Pons (tissue), 1 donor: ENCODE results near the gene RIC8A.
"Not testable (repeated sequence)": the region's sequence is repeated elsewhere in the genome, so short reads cannot be mapped to it uniquely, and the experiment has no call there.

Experiments used
- DNase-seq: peaks from one replicate; pipeline ENCODE4 v3.0.0-alpha.2; 2016; ENCODE audit warnings: low spot score

RIC8A gene

GRCh38 chr11:218815-219593 is 11.5 kb downstream of the RIC8A start:
- DNase-seq = no peak

GRCh38 chr11:220641-221215 is 13.2 kb downstream of the RIC8A start:
- not testable (repeated sequence) for DNase-seq

- DNase-seq = no peak
These were observed 14.0 kb downstream of the RIC8A start for GRCh38 chr11:221539-221938.

GRCh38 chr11:221998-222789 is 14.7 kb downstream of the RIC8A start:
- no peak for DNase-seq

GRCh38 chr11:223026-223789 is 15.7 kb downstream of the RIC8A start:
- DNase-seq = no peak

GRCh38 chr11:223884-224283 is 16.4 kb downstream of the RIC8A start:
- no peak for DNase-seq

- no peak for DNase-seq
These were observed 16.9 kb downstream of the RIC8A start for GRCh38 chr11:224424-224823.

- DNase-seq = no peak
These were observed 18.4 kb downstream of the RIC8A start for GRCh38 chr11:225734-226453.

- no peak for DNase-seq
These were observed 20.4 kb downstream of the RIC8A start for GRCh38 chr11:227824-228379.

- DNase-seq = no peak
These were observed 22.9 kb downstream of the RIC8A start for GRCh38 chr11:230431-230830.

GRCh38 chr11:232783-233565 is 25.5 kb downstream of the RIC8A start:
- DNase-seq = no peak

- DNase-seq = no peak
These were observed 27.7 kb downstream of the RIC8A start for GRCh38 chr11:235180-235579.

GRCh38 chr11:235609-235996 is 28.1 kb downstream of the RIC8A start:
- DNase-seq = no peak

GRCh38 chr11:235997-236773 is 28.7 kb downstream of the RIC8A start, which contains the start of gene SIRT3:
TSS of gene SIRT3 (minus strand) at chr11:236342. CDS start at chr11:236328, 14 bp downstream.
- peak; percentile 74 for DNase-seq

GRCh38 chr11:236774-237767 is 29.6 kb downstream of the RIC8A start, which contains the start of gene PSMD13:
TSS of gene PSMD13 (plus strand) at chr11:236976. CDS start at chr11:237050, 74 bp downstream.
- DNase-seq = peak; percentile 68

- DNase-seq = not testable (repeated sequence)
These were observed 30.8 kb downstream of the RIC8A start for GRCh38 chr11:238346-238745.

GRCh38 chr11:240315-240714 is 32.8 kb downstream of the RIC8A start:
- no peak for DNase-seq

- DNase-seq = no peak
These were observed 34.1 kb downstream of the RIC8A start for GRCh38 chr11:241634-242033.
